AG09309 (cell line): Measurements from ENCODE around the gene PTGDR2.
A peak's percentile ranks its signal among the peaks of the same experiment; 100 is the strongest.

Experiments
- DNase-seq: peaks from one replicate; pipeline ENCODE4 v3.0.0-alpha.2; 2010; ENCODE audit warnings: low read depth
- H3K4me3 ChIP-seq: 2 replicates; pipeline ENCODE4 v1.5.1; 2011; ENCODE audit warnings: mild to moderate bottlenecking, low read depth, low read length, moderate library complexity; ENCODE audit not compliant: control insufficient read depth
- TF ChIP-seq, protein P1 (sequence below): IDR thresholded peaks from 2 replicates; pipeline ENCODE4 v1.5.1; 2011; ENCODE audit warnings: mild to moderate bottlenecking, low read depth, low read length, inconsistent platforms; ENCODE audit not compliant: insufficient read depth, control insufficient read depth; ENCODE audit errors: missing control alignments

The PTGDR2 gene

DNA sequence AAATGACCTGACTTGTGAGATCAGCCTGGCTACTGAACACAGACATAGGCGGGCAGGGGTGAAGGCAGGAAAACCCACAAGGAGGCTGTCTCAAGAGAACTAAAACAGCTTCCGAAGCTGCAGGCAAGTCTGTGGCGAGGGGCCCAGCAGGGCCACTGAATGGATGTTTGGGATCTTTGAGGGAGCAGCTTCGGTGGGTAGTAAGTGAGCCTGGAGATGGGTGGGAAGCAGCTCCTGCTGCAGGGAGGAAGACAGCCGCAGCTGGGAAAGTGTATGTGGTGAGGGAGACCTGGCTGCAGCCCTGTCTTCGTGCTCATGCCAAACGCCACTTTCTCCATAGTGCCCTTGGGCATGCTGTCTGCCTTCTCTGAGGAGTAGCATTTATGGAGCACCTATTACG lies 10.4 kb downstream of the PTGDR2 start:
- TF ChIP-seq, protein P1, sequence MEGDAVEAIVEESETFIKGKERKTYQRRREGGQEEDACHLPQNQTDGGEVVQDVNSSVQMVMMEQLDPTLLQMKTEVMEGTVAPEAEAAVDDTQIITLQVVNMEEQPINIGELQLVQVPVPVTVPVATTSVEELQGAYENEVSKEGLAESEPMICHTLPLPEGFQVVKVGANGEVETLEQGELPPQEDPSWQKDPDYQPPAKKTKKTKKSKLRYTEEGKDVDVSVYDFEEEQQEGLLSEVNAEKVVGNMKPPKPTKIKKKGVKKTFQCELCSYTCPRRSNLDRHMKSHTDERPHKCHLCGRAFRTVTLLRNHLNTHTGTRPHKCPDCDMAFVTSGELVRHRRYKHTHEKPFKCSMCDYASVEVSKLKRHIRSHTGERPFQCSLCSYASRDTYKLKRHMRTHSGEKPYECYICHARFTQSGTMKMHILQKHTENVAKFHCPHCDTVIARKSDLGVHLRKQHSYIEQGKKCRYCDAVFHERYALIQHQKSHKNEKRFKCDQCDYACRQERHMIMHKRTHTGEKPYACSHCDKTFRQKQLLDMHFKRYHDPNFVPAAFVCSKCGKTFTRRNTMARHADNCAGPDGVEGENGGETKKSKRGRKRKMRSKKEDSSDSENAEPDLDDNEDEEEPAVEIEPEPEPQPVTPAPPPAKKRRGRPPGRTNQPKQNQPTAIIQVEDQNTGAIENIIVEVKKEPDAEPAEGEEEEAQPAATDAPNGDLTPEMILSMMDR, result no peak
- H3K4me3 ChIP-seq, result no peak overlapping the region
- DNase-seq, result no peak

DNA sequence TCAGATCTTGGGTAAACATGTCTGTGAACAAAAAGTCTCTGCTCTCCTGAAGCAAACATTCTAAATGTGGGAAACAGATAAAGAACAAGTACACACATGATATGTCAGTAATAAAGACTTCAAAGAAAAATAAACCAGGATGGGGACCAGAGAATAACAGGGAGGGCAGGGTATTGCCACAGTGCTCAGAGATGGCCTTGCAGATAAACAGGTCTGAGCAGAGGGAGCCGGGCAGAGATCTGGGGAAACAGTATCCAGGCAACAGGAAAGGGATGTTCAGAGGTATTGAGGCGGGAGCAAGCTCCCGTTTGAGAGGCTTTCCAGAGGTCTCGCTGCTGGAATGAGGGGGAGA lies 10.9 kb downstream of the PTGDR2 start:
- TF ChIP-seq, protein P1, result no peak
- no peak overlapping the region for H3K4me3 ChIP-seq
- DNase-seq, result no peak

DNA sequence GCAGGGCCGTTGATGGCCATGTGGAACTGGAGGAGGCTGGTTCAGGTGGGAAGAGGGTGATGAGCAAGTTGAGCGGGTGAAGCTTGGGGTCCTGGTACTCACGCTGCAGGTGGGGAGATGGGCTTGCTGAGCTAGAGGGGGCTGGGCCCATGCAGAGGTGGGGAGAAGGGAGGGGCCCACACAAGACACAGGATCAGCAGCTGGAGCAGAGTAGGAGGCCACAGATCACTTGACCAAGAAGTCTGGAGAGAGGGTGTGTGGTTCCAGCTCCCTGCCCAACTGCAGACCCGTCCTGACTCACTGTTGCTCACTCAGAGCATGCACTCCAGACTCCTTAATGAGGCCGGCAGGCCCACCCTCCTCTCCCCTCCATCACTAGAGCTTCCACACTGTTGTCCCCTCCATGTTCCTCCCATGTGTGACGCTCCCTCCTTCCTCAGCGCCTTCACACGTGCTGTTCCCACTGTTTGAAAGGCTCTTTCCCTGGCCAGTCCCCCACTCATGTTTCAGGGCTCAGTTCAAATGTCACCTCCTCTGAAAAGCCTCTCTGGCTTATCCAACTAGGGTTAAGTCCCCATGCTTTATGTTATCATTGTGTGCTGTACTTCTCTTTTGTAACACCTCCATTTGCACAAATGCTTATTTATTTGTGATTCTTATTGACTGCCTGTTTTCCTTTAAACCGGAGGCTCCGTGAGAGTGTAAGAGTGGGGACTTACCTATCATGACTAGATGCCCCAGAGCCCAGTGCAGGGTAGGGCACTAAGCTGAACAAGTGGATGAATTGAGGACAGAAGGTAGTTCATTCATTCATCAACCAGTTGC lies 11.5 kb downstream of the PTGDR2 start:
- no peak for DNase-seq
- TF ChIP-seq, protein P1, result no peak
- peak overlapping the region; percentile 99; the same call in 1 of the 2 replicates for H3K4me3 ChIP-seq

DNA sequence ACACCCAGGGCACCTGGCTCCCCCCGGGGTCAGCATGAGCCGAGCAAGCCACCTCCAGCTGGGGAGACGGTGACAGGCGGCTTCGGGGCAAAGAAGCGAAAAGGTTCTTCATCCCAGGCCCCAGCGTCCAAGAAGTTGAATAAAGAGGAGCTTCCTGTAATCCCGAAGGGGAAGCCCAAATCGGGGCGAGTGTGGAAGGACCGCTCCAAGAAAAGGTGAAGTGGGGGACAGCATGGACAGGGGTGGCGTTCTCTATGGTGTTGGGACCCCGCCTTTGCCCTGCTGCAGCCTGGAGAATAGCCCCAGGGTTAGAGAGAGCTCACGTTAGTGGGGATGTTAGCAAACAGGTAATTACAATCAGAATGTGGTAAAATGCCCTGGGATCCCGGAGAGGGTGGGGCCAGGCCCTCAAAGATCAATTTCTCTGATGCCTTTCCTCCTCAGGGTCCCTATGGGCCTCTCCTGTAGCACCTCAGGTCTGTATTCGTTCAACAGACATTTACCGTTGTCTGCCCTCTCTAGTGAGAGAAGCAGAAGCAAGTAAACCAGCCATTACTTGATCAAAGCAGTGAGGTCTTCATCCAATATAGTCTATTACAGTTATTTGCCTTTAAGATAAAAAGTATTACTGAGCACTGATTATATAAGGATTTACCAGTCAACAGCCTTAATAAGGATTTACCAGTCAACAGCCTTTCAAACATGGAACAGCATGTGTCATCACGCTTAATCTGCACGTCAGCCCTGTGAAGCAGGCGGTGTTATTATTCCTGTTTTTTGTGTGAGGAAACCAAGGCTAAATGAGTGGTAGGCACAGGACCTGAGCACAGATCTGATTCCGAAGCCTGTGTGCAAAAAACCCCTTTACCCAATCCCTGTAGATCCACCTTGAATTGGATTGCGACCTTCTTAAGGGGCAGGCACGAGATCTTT lies 12.8 kb downstream of the PTGDR2 start:
- TF ChIP-seq, protein P1, result no peak

DNA sequence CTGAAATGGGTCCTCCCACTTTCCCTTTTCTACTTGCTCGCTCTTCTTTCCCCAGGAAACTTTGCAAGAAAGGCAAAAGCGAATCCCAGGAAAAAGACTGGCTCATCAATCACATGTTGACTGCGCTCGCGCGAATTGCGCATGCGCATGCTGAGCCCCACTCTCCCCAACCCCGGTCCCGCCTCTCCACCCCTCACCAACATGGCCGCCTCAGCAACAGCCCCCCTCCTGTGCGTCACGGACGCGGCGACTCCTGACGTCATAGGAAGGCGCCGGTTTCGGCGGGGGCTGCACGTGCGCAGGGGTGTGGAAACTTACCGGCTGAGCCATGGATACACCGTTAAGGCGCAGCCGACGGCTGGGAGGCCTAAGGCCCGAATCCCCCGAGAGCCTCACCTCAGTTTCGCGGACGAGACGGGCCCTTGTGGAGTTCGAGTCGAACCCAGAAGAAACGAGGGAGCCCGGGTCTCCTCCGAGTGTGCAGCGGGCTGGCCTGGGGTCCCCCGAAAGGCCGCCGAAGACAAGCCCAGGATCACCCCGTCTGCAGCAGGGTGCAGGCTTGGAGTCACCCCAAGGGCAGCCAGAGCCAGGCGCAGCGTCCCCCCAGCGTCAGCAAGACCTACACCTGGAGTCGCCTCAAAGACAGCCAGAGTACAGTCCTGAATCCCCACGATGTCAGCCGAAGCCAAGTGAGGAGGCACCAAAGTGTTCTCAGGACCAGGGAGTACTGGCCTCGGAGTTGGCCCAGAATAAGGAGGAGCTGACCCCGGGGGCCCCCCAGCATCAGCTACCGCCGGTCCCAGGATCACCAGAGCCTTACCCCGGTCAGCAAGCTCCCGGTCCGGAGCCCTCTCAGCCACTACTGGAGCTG lies 13.7 kb downstream of the PTGDR2 start, which contains the start of gene CCDC86:
CCDC86 (plus strand) TSS at position 317 of the 871 bp plus-strand sequence; CDS start at position 329, 12 bp downstream.
- peak within 1 kb of the TSS; percentile 99 for H3K4me3 ChIP-seq
- TF ChIP-seq, protein P1, result no peak
- DNase-seq, result peak; percentile 80

More for the DNA sequence above, 12.8 kb downstream of the PTGDR2 start:
- DNase-seq, result no peak
- peak overlapping the region; percentile 99 for H3K4me3 ChIP-seq
